ENCODE data around the gene CDK2. TPM values are rescaled to one million over a fixed set of nuclear protein-coding genes. Genes with fewer than 3 reads are reported as not detected.

Gene CDK2
- polyA plus RNA-seq, 1 of the 3 experiments (the other 2 are of a cell fraction), result 43.3 TPM

- Histone ChIP-seq H3K4me1 (ENCODE audit: control insufficient read depth in 1 of 2, insufficient read depth in 2 of 2, low read depth in 1 of 2, low read length in 1 of 2) (peaks cover 14 to 20% of the 10 kb centered on the region in 2 experiments; a peak in 3 of 4 replicates), H3K4me2 (peak within 1 kb of the TSS; percentile 91), H3K27me3 (ENCODE audit: insufficient read depth) (no peaks in the 10 kb centered on the region), H3F3A (replicated peaks; ENCODE audit: insufficient read depth) (peaks cover 8% of the 10 kb centered on the region), H4K20me1 (ENCODE audit: insufficient read depth) (no peaks in the 10 kb centered on the region), H2AFZ (ENCODE audit: low read depth) (peak within 1 kb of the TSS; percentile 98), H3K79me2 (ENCODE audit: insufficient read depth) (peaks cover 27% of the 10 kb centered on the region), H3K9ac (peak within 1 kb of the TSS; percentile 93), H3K4me3 (ENCODE audit: low read depth in 2 of 2, low read length in 1 of 2) (peak within 1 kb of the TSS; percentile 89 to 93), H3K36me3 (replicated peaks in 1 of 2; ENCODE audit: control insufficient read depth in 1 of 2, insufficient read depth in 2 of 2, low read length in 1 of 2) (peaks cover 4 to 7% of the 10 kb centered on the region in 2 experiments), H3K27ac (ENCODE audit: low read depth in 2 of 2, low read length in 1 of 2) (peak within 1 kb of the TSS; percentile 54 to 61; a peak in 3 of 4 replicates), H3K9me2 (no peaks in the 10 kb centered on the region), H3K9me3 (no peaks in the 10 kb centered on the region)
- WGBS (ENCODE audit: low lambda C conversion rate), result 25% methylated on average over 3 of the region's 4 CpGs
- ChIA-PET CTCF (interaction anchor here (0.6 kb wide), 1 partner anchor 26 kb away, joined by 3 read pairs; no protein-coding TSS in a partner anchor), POLR2A (no interaction called here)
- DNase-seq, result peak; percentile 55
- no peak for TF ChIP-seq CTCF (IDR thresholded peaks at IDR 0.05)
- no peak for TF ChIP-seq TEAD4 (IDR thresholded peaks at IDR 0.05; ENCODE audit: borderline replicate concordance, insufficient read depth)
- TF ChIP-seq NFIC (IDR thresholded peaks at IDR 0.05; ENCODE audit: borderline replicate concordance), result no peak
- no peak for TF ChIP-seq REST (IDR thresholded peaks at IDR 0.05; ENCODE audit: low read depth, low read length)
- no peak for TF ChIP-seq PBX3 (IDR thresholded peaks at IDR 0.05)
- TF ChIP-seq IRF3 (IDR thresholded peaks at IDR 0.05; ENCODE audit: low read depth, low read length), result no peak
- no peak for TF ChIP-seq RXRA (IDR thresholded peaks at IDR 0.05; ENCODE audit: borderline replicate concordance, low read depth)
- TF ChIP-seq TAF1 (IDR thresholded peaks at IDR 0.05; ENCODE audit: borderline replicate concordance, low read depth, low read length), result no peak
- TF ChIP-seq SIN3A (IDR thresholded peaks at IDR 0.05; ENCODE audit: borderline replicate concordance, low read depth, low read length), result no peak
- no peak for TF ChIP-seq ZBTB33 (IDR thresholded peaks at IDR 0.05; ENCODE audit: borderline replicate concordance, low read depth)
- TF ChIP-seq CHD2 (IDR thresholded peaks at IDR 0.05; ENCODE audit: low read length, partially characterized antibody), result no peak
- no peak for TF ChIP-seq RCOR1 (IDR thresholded peaks at IDR 0.05; ENCODE audit: low read length)
- TF ChIP-seq POLR2AphosphoS5 (IDR thresholded peaks at IDR 0.05; ENCODE audit: low read depth, low read length), result no peak
- TF ChIP-seq ELF1 (IDR thresholded peaks at IDR 0.05), result no peak
- TF ChIP-seq YY1 (IDR thresholded peaks at IDR 0.05; ENCODE audit: low read depth), result no peak
- TF ChIP-seq MEF2A (IDR thresholded peaks at IDR 0.05; ENCODE audit: borderline replicate concordance, low read depth), result no peak
- TF ChIP-seq USF1 (IDR thresholded peaks at IDR 0.05; ENCODE audit: borderline replicate concordance, low read depth), result no peak
- TF ChIP-seq TCF12 (IDR thresholded peaks at IDR 0.05), result no peak
- TF ChIP-seq SMC3 (IDR thresholded peaks at IDR 0.05; ENCODE audit: low read depth, low read length), result no peak
- no peak for TF ChIP-seq RFX5 (IDR thresholded peaks at IDR 0.05; ENCODE audit: low read length)
Observed at GRCh38 chr12:55965941-55966407, 656 bp upstream of the CDK2 start, which contains the start of gene PMEL. TSS of gene PMEL (minus strand) at chr12:55966042. CDS start at chr12:55966011, 31 bp downstream.
